ENCODE measurements around the gene RAB9A. TPM values are rescaled to one million over a fixed set of nuclear protein-coding genes. Genes with fewer than 3 reads are reported as not detected.
"Not testable (repeated sequence)": the region's sequence is repeated elsewhere in the genome, so short reads cannot be mapped to it uniquely, and the experiment has no call there.

The RAB9A gene, protein sequence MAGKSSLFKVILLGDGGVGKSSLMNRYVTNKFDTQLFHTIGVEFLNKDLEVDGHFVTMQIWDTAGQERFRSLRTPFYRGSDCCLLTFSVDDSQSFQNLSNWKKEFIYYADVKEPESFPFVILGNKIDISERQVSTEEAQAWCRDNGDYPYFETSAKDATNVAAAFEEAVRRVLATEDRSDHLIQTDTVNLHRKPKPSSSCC
- 10 to 100 TPM; 21.8 to 27.1 (median 22.7) TPM for polyA plus RNA-seq (ENCODE audit: insufficient read depth in 1 of 5, insufficient read length in 5 of 5, low replicate concordance in 1 of 5)
- long read RNA-seq, donor 1, transcript RAB9A-203 (2 exons, 737 nt): minor isoform, 5 of 20 reads
- long read RNA-seq, donor 1, transcript RAB9A-202 (3 exons, 2,039 nt): major isoform, 13 of 20 reads
- long read RNA-seq, donor 1, partial matches to known transcripts: 0 of 20 reads
- long read RNA-seq, donor 1, other reads (novel, unspliced or antisense): 0 of 20 reads
- long read RNA-seq, donor 2, partial matches to known transcripts: 0 of 3 reads
- long read RNA-seq, donor 2, other reads (novel, unspliced or antisense): 0 of 3 reads
- long read RNA-seq, donor 3, transcript RAB9A-202 (3 exons, 2,039 nt): major isoform, 7 of 15 reads
- long read RNA-seq, donor 3, partial matches to known transcripts: 0 of 15 reads
- long read RNA-seq, donor 3, other reads (novel, unspliced or antisense): 5 of 15 reads
- long read RNA-seq, donor 4, transcript RAB9A-202 (3 exons, 2,039 nt): major isoform, 5 of 10 reads
- long read RNA-seq, donor 4, transcript RAB9A-203 (2 exons, 737 nt): major isoform, 5 of 10 reads
- long read RNA-seq, donor 4, partial matches to known transcripts: 0 of 10 reads
- long read RNA-seq, donor 4, other reads (novel, unspliced or antisense): 0 of 10 reads
- long read RNA-seq, donor 5, transcript RAB9A-202 (3 exons, 2,039 nt): major isoform, 17 of 22 reads
- long read RNA-seq, donor 5, partial matches to known transcripts: 0 of 22 reads
- long read RNA-seq, donor 5, other reads (novel, unspliced or antisense): 0 of 22 reads
- long read RNA-seq, donor 6, transcript RAB9A-203 (2 exons, 737 nt): minor isoform, 5 of 12 reads
- long read RNA-seq, donor 6, transcript RAB9A-202 (3 exons, 2,039 nt): major isoform, 6 of 12 reads
- long read RNA-seq, donor 6, partial matches to known transcripts: 0 of 12 reads
- long read RNA-seq, donor 6, other reads (novel, unspliced or antisense): 0 of 12 reads
- long read RNA-seq, donor 7, partial matches to known transcripts: 0 of 6 reads
- long read RNA-seq, donor 7, other reads (novel, unspliced or antisense): 0 of 6 reads
- long read RNA-seq, donor 8, partial matches to known transcripts: 0 of 4 reads
- long read RNA-seq, donor 8, other reads (novel, unspliced or antisense): 0 of 4 reads

DNA sequence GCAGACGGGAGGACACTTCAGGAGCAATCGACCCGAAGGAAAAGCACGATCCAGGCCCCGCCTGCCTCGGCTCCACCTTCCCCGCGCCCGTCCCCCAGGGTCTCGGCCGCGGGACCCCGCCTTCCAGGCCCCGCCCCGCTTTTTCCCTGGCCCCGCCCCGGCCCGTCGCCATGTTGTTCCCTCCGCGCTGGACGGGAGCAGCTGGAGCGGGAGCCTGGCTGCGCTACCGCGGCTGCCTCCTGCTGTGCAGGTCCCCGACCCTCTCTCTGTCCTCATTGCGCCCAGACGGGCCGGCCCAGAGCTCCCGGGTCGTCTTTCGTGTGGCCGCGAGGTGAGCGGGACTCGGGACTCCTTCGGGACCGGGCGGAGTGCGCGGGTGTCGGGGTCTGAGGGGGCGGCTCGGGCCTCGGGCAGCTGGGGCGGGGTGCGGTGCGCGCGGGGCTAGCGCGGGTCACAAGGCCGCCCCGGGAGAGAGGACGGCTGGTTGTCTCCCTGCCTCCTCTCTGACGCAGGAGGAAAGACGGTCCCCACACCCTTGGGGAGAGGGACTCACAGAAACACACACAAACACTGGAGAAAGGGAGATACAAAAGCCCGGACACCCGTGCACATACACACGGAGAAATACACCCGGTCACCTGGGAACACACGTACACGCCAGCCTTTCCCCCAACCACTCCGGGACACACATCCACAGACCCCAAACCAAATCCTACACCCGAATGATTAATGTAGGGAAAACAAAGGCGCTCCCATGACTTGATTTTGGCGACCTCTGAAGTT, at the start of gene RAB9A:
RAB9A (plus strand) TSS at position 171 of the 783 bp plus-strand sequence. CDS start 19,619 bp downstream, outside the sequence.
- DNase-seq: peak; percentile 79 to 83

DNA sequence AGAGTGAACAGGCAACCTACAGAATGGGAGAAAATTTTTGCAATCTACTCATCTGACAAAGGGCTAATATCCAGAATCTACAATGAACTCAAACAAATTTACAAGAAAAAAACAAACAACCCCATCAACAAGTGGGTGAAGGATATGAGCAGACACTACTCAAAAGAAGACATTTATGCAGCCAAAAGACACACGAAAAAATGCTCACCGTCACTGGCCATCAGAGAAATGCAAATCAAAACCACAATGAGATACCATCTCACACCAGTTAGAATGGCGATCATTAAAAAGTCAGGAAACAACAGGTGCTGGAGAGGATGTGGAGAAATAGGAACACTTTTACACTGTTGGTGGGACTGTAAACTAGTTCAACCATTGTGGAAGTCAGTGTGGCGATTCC, 47.2 kb upstream of the RAB9A start:
- DNase-seq: not testable (repeated sequence)

DNA sequence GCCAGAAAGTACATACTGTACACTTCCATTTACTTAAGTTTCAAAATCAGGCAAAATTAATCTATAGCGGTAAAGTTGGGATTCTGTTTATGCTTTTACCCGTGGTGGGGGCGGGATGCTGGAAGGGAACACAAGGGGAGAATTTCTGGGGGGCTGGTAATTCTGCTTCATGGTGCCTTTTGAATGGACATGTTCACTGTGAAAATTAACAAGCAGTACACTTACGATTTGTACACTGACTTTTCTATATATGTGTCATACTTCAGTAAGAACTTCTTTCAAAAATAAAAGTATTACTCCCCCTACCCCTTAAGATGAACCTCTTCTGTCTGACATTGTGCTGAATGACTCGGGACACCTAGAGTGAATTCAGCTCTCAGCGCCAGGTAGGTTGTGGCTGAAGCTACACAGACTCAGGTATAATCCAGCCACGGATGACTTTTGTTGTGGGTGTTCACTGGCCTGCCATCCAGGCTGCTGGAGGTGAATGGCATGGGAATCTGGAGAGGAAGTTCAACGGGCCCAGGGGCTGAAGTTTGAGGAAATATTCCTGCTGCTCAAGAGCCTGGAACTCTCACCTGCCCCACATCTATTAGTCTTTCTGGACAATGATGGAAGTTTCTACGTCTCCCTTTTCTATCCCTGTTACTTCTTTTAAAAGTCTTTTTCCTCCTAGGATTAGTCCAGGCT, 43.3 kb upstream of the RAB9A start:
- no peak for DNase-seq

DNA sequence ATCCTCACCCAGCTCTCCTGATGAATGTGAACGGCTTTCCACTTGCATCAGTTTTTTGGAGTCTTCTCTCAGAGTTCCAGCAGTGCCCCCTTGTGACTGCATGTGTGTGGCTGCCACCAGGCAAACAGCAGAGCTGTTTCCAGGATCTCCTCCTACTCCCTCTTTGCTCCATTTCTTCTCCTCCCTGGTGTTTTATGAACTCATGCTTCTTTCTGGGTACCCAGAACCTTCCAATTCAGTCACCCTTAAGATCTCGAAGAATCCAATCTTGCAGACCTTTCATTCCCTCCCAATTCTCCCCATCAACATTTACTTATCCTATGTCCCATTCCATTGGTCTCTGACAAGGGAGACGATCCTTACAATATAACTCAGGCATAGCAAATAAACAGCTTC, 42.8 kb upstream of the RAB9A start:
- peak; percentile 32 to 53 for DNase-seq

DNA sequence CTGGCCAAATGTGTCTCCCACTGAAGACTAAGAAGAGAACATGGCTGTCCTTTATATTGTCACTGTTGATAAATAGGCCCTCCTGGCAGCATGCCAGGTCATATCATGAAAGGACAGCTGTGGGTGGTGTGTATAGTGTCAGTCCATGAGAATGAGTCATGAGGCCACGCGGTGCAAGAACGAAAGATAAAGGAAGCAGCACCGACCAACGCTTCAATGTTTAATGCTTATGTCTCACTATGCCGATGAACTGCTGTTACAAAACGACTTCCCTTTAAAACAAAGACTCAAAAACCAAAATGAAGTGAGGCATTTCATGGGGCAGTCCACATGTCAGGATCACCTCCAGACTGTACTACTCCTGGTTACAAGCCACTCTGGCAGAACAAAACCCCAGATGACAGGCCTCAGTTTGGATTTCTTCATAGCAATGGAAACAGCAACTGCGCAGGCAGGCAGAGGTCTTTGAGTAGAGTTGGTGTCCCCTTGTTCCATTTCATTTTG, 41.2 kb upstream of the RAB9A start:
- peak; percentile 57 to 59 for DNase-seq

DNA sequence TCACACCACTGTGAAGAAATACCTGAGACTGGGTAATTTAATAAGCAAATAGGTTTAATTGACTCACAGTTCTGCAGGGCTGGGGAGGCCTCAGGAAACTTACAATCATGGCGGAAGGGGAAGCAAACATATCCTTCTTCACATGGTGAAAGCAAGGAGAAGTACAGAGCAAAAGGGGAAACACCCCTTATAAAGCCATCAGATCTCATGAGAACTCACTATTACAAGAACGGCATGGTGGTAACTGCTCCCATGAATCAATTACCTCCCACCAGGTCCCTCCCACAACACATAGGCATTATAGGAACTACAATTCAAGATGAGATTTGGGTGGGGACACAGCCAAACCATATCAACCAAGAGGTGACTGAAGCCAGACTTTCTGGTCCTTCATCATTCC, 40.6 kb upstream of the RAB9A start:
- DNase-seq: not testable (repeated sequence)

DNA sequence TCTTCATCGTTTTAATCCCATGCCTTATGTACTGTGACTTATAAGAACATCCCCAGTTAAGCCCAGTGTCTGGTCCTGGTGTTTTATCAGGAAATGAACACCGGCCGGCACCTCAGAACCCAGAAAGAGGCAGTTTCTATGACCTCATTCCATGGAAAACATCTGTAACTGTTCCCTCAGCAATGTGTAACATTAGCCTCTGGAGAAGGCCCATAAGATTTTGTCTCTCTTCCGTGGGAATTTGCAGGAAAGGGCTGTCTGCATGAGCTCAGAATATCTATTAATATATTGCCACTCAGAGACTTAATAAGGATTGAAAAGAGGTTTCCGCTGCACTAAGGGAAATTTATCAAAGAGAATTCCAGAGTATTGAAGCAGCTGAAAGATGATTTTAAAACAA, 39.1 kb upstream of the RAB9A start:
- no peak for DNase-seq

DNA sequence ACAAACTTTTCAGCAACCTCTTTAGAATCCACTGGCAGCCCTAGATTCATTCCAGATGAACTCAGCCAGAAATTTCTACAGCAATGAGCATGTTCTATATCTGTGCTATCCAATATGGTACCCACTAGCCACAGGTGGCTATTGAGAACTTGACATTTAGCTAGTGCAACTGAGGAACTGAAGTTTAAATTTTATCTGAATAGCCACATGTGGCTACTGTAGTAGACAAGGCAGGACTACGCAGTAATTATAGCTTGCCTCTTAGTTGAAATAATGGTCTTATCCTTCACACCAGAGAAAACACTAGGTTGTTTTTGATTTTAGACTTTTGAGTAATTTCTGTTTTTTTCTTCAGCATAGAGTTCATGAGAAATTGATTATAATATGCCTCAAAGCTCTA, 38.6 kb upstream of the RAB9A start:
- no peak for DNase-seq

DNA sequence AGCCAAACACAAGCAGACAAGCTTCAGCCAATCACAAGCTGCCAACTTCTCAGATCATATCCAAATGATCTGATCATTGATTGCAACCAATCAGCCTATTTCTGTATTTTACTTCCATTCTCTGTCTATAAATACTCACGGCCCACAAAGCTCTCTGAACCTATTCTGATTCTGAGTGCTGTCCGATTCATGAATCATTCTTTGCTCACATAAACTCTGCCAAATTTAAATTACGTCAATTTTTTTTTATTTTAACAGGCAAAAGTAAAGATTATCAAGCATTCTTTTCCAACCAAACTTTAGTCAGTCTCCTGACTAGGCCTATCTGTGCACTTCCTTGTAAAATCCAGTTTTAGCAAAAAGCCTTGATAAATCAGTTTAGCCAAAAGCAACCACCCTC, 37.8 kb upstream of the RAB9A start:
- DNase-seq: no peak

DNA sequence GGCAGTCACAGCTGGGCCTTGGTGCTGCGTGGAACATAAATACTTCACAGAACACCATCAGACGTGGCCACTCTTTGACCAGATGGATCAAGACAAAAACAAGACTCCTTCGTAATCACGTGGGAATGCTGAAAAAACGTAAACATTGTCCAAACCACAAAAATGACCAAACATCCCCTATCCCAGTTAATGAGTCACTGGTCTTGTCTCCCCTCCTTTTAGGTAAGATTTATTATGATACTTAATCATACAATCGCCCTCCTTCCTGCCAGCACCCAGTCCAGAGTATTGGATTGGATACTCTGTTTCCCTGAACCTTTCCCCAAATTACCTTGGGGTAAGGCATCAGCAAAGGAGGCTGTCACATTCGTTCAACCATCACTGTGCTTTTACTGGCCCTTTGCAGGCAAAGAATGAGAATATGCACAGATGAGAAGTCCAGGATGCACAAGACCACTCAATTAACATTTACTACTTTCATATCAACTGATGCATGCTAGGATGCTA, 36.6 kb upstream of the RAB9A start:
- no peak for DNase-seq

DNA sequence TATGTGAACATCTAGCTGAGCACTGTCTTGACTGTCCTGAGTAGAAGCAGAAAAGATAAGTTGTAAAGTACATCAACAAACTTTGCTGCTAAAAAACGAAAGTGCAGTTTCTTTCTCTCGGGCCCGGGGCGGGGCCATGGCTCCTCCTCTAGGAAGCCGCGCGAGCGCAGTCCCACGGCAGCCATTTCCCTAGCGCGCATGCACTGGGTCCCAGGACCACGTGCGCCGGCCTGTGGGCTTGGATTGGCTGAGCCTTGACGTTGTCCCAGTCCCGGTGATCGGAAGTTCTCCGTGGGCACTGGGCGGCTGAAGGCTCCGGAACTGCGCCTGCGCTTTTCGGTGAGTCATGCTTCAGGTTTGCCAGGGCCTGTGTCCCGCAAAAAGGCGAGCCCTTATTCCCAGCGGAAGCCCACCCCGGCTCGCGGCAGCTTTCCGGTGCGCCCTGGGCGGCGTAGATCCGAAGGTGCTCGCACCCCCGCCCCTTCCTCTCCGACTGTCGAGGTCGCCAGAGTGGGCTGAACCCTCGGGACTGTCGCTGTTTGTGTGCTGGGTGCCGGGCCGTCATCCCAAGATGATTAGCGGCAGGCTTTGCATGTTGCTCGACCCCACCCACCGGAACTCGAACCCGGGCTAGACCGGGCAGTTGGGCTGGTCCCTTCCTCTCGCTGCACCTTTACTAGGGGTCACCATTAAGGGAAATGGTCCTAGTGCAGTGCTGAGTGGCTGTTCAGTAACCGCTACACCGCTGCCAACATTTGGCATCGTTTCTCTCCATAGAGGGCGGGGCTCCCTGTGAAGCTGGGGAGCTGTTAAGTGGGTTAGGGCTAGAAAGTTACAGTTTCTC, 35.9 kb upstream of the RAB9A start, which contains the start of gene TCEANC:
TCEANC (plus strand) TSS at position 292 of the 844 bp plus-strand sequence. CDS start 9,368 bp downstream, outside the sequence.
- peak; percentile 91 to 93 for DNase-seq

DNA sequence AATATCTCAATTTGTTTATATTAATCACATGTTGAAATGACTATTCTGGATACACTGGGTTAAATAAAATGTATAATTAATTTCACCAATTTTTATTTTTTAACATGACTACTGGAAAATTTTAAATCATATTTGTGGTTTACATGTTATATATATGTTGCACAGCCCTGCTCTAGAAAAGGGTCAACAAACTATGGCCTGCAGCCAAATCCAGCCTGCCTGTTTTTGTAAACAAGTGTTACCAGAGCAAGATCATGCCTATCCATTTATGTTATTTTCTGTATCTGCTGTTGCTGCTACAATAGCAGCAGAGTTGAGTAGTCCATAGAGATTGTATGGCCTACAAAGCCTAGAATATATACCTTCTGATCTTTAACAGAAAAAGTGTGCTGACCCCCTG, 34.8 kb upstream of the RAB9A start:
- no peak for DNase-seq

DNA sequence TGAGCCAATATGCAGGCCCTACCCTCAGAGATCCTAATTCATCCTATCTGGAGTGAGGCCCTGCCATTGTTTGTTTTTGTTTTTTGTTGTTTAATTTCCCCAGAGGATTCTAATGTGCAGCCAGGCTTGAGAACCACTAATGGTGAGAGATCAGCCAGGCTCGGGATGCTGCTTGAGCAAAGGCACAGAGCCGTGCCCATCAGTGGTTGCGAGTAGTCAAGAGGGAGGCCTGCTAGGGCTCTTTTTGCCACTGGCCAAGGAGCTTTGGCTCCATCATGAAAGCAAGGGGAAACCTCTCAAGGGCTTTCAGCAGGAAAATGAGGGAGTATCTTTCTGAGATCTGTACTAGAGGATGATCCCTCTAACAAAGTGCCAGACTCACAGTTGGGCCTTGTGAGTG, 33.3 kb upstream of the RAB9A start:
- no peak for DNase-seq

DNA sequence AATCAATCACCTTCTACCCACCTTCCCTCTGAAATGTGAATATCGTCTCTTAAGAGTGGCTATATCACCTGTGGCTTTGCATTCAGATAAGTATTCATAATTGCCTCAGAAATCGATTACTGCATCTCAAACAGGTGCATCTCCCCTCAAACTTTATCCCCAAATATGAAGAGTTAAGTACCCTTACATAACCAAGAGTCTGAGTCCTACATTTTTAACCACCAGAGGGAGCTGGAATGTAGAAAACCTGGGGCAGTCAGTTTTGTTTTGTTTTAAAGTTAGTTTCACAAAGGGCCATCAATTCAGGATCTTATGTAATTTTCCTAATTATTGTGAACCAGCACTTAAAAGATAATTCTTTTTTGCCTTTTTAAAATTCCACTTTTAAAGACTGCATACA, 30.3 kb upstream of the RAB9A start:
- DNase-seq: peak in 1 of 2 donors; percentile 45

DNA sequence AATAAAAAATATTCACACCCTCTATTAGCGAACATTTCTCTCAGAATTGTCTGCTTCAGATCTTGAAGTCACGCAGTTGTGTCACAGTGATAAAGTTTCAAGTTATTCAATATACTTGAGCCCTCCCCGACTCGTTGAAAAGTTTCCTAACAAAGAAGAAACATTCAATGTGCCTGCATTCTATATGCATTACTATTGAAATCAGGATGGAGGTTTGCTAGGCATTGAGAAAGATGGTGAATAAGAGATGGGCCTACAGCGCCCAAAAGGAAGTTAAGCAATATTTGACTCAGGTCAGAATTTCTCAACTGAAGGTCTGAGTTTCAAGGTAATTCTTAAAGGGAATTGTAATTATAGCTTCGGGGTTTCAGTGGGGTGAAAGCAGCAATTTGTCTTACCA, 29.9 kb upstream of the RAB9A start:
- DNase-seq: no peak

DNA sequence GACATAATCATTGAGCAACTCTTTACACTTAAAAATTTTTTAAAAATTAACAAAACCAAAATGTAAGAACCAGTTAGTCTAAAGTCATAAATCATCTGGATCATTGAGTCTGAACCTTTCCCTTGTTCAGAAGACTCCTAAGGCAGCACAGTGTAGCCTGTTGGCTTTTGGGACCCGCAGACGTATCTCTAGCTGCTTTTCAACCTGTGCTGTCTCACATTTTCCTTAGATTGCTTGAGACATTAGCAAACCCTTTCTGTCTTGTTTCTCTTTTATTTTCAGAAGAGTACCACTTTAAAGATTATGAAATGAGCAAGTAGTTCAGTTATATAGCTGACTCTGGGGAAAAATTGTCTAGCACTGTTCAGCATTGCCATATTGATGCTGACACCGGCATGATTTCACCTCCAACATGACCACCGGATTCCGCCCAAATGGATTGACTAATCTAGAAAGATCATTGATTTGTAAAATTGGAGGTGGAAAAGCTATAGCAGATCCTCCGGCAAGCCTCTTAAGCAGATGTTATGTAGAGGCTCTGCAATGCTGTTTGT, 27.1 kb upstream of the RAB9A start:
- DNase-seq: no peak

DNA sequence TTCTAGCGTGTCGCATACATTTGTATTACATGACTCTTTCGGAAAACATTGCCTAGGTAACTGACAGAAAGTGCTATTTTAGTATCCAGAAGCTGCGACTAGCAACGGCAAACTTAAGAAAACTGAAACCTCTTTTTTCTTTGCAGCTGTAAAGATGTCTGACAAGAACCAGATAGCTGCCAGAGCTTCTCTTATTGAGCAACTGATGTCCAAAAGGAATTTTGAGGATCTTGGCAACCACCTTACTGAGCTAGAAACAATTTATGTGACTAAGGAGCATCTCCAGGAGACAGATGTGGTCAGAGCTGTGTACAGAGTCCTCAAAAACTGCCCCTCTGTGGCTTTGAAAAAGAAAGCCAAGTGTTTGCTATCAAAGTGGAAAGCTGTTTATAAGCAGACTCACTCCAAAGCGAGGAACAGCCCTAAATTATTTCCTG, 26.6 kb upstream of the RAB9A start:
- no peak for DNase-seq

DNA sequence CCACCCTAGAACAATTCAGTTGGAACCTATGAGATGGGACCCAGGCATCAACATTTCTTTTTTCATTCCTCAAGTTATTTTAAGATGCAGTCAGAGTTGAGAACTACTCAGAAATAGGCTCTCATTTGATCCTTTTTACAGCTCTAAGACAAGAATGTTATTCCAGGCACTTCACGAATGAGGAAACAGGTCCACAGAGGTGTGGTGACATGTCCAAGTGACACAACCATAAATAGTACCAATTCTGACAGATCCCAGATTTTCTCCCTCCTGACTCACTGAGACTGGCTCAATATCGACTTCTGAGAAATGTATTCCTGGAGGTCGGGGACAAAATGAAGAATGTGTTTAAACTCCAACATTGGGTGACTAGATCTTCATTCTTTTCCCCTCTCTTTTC, 24.9 kb upstream of the RAB9A start:
- DNase-seq: no peak
